ENCODE measurements around the gene SEZ6L. TPM values are rescaled to one million over a fixed set of nuclear protein-coding genes. Genes with fewer than 3 reads are reported as not detected.

Gene SEZ6L
- total RNA-seq, 2 experiments from 2014 or later = 0.05 TPM; not detected in 1

- no peaks in the 10 kb centered on the region for H3K4me1 ChIP-seq (ENCODE audit: insufficient read depth, low read length)
- CTCF ChIA-PET = no interaction called here
- no peaks in the 10 kb centered on the region for H3K36me3 ChIP-seq (ENCODE audit: insufficient read depth, low read length)
- H3K4me3 ChIP-seq (ENCODE audit: low read length) = no peak overlapping the region
- Mint-ChIP-seq H3K4me3 (no peak overlapping the region), H3K9me3 (no peaks in the 10 kb centered on the region), H3K27me3 (peaks cover 33% of the 10 kb centered on the region), H3K27ac (no peak overlapping the region), H3K36me3 (ENCODE audit: low read depth) (no peaks in the 10 kb centered on the region), H3K4me1 (ENCODE audit: low read depth) (no peaks in the 10 kb centered on the region)
- no peaks in the 10 kb centered on the region for H3K9me3 ChIP-seq (ENCODE audit: control insufficient read depth in 1 of 2, insufficient read depth in 1 of 2, low read length in 2 of 2)
- H3K27me3 ChIP-seq (ENCODE audit: control insufficient read depth in 1 of 2, insufficient read depth in 2 of 2, low read length in 2 of 2) = peaks cover 0 to 4% of the 10 kb centered on the region in 2 experiments
- ATAC-seq (ENCODE audit: poor library complexity) = no peak
- no peak overlapping the region for H3K27ac ChIP-seq (ENCODE audit: low read depth in 1 of 2, low read length in 2 of 2)
- DNase-seq = no peak
- POLR2A ChIA-PET = no interaction called here
- no peak for TF ChIP-seq CTCF (IDR thresholded peaks at IDR 0.05)
- intact Hi-C loops (cut with DNase I, micrococcal nuclease) = no loop called here
Observed at GRCh38 chr22:26194313-26194712, 25.1 kb downstream of the SEZ6L start.

GRCh38 chr22:26194877-26195276 lies 25.6 kb downstream of the SEZ6L start:
- ATAC-seq (ENCODE audit: poor library complexity) = no peak
- no peak for DNase-seq
- peaks cover 37% of the 10 kb centered on the region for H3K27me3 Mint-ChIP-seq
- Histone ChIP-seq H3K9me3 (ENCODE audit: control insufficient read depth in 1 of 2, insufficient read depth in 1 of 2, low read length in 2 of 2) (no peaks in the 10 kb centered on the region), H3K27me3 (ENCODE audit: control insufficient read depth in 1 of 2, insufficient read depth in 2 of 2, low read length in 2 of 2) (peaks cover 0 to 4% of the 10 kb centered on the region in 2 experiments), H3K4me1 (ENCODE audit: insufficient read depth, low read length) (no peaks in the 10 kb centered on the region), H3K36me3 (ENCODE audit: insufficient read depth, low read length) (no peaks in the 10 kb centered on the region), H3K4me3 (ENCODE audit: low read length) (no peak overlapping the region), H3K27ac (ENCODE audit: low read depth in 1 of 2, low read length in 2 of 2) (no peak overlapping the region)
- H3K27ac Mint-ChIP-seq = no peak overlapping the region
- TF ChIP-seq CTCF (IDR thresholded peaks at IDR 0.05) = no peak
- H3K36me3 Mint-ChIP-seq (ENCODE audit: low read depth) = no peaks in the 10 kb centered on the region
- H3K9me3 Mint-ChIP-seq = no peaks in the 10 kb centered on the region
- ChIA-PET POLR2A (no interaction called here), CTCF (no interaction called here)
- no peak overlapping the region for H3K4me3 Mint-ChIP-seq
- no peaks in the 10 kb centered on the region for H3K4me1 Mint-ChIP-seq (ENCODE audit: low read depth)
- intact Hi-C loops (cut with DNase I, micrococcal nuclease) = no loop called here

- no peaks in the 10 kb centered on the region for H3K36me3 ChIP-seq (ENCODE audit: insufficient read depth, low read length)
- intact Hi-C loops (cut with DNase I, micrococcal nuclease) = no loop called here
- Mint-ChIP-seq H3K27ac (no peak overlapping the region), H3K4me1 (ENCODE audit: low read depth) (no peaks in the 10 kb centered on the region), H3K27me3 (peaks cover 37% of the 10 kb centered on the region), H3K36me3 (ENCODE audit: low read depth) (no peaks in the 10 kb centered on the region), H3K4me3 (no peak overlapping the region), H3K9me3 (no peaks in the 10 kb centered on the region)
- H3K27me3 ChIP-seq (ENCODE audit: control insufficient read depth in 1 of 2, insufficient read depth in 2 of 2, low read length in 2 of 2) = peaks cover 0 to 4% of the 10 kb centered on the region in 2 experiments
- ATAC-seq (ENCODE audit: poor library complexity) = no peak
- H3K4me3 ChIP-seq (ENCODE audit: low read length) = no peak overlapping the region
- POLR2A ChIA-PET = no interaction called here
- H3K4me1 ChIP-seq (ENCODE audit: insufficient read depth, low read length) = no peaks in the 10 kb centered on the region
- DNase-seq = no peak
- CTCF ChIA-PET = no interaction called here
- H3K27ac ChIP-seq (ENCODE audit: low read depth in 1 of 2, low read length in 2 of 2) = no peak overlapping the region
- no peaks in the 10 kb centered on the region for H3K9me3 ChIP-seq (ENCODE audit: control insufficient read depth in 1 of 2, insufficient read depth in 1 of 2, low read length in 2 of 2)
- no peak for TF ChIP-seq CTCF (IDR thresholded peaks at IDR 0.05)
Observed at GRCh38 chr22:26196657-26197056, 27.4 kb downstream of the SEZ6L start.

Data from CD4-positive, alpha-beta T cell (primary cell).